Osteocyte (in vitro differentiated cells): ENCODE data around the gene MAMDC4. TPM values are rescaled to one million over a fixed set of nuclear protein-coding genes. Genes with fewer than 3 reads are reported as not detected.

Experiments used
- DNase-seq: peaks from one replicate; pipeline ENCODE4 v3.0.0; 2021; ENCODE audit warnings: mixed read lengths; ENCODE audit not compliant: unreplicated experiment; ENCODE audit errors: extremely low spot score
- H3K27ac Mint-ChIP-seq: one replicate; pipeline ENCODE4 v1.8.0; 2021; ENCODE audit warnings: mild to moderate bottlenecking, mixed read lengths; ENCODE audit not compliant: unreplicated experiment
- H3K27me3 Mint-ChIP-seq: one replicate; pipeline ENCODE4 v1.8.0; 2021; ENCODE audit warnings: mixed read lengths; ENCODE audit not compliant: unreplicated experiment
- H3K36me3 Mint-ChIP-seq: one replicate; pipeline ENCODE4 v1.8.0; 2021; ENCODE audit warnings: mixed read lengths; ENCODE audit not compliant: unreplicated experiment
- H3K4me1 Mint-ChIP-seq: one replicate; pipeline ENCODE4 v1.8.0; 2021; ENCODE audit warnings: mixed read lengths; ENCODE audit not compliant: unreplicated experiment
- H3K4me3 Mint-ChIP-seq: one replicate; pipeline ENCODE4 v1.8.0; 2021; ENCODE audit warnings: mild to moderate bottlenecking, moderate library complexity, mixed read lengths; ENCODE audit not compliant: unreplicated experiment
- H3K9me3 Mint-ChIP-seq: one replicate; pipeline ENCODE4 v1.8.0; 2021; ENCODE audit warnings: mixed read lengths; ENCODE audit not compliant: unreplicated experiment
- CTCF ChIP-seq: fragments of 200-600 bp; sonication (generic); IDR thresholded peaks from 2 replicates; pipeline ENCODE4 v1.5.0; 2021; ENCODE audit warnings: antibody characterized with exemption, mild to moderate bottlenecking, moderate library complexity
- total RNA-seq: library from RNA; stranded (reverse); gene quantifications from 2 replicates; pipeline ENCODE4 v1.2.1, GENCODE V29; 2021

The MAMDC4 gene
- total RNA-seq, 1 donor from 2014 or later: 9.4 TPM

- H3K27me3 Mint-ChIP-seq: no peaks in the 10 kb centered on the region
- peaks cover 20% of the 10 kb centered on the region for H3K4me1 Mint-ChIP-seq
- DNase-seq: no peak
- peak overlapping the region; percentile 78 for H3K4me3 Mint-ChIP-seq
- no peak for TF ChIP-seq CTCF
- peak overlapping the region; percentile 81 for H3K27ac Mint-ChIP-seq
- H3K9me3 Mint-ChIP-seq: no peaks in the 10 kb centered on the region
- no peaks in the 10 kb centered on the region for H3K36me3 Mint-ChIP-seq
These were observed 34.8 kb downstream of the MAMDC4 start for GRCh38 chr9:136886610-136887597.

DNA sequence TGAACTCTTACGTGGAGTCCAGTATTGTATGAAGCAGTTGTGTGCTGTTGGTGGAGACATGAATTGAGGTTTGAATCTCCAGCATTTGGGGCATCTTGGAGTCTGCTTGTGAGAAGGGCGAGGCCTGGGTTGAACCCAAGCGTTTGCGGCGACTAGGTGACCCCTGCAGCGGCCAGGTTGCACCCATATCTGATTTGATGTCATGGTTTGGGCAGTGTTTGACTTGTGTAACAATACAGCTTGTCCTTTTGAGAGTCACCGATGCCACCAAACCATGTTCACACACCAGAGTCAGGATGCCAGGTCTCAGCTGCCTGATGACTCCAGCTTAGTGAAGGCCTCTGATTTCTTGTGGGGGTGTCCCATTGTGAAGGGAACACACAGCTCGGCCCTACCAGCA, 36.3 kb downstream of the MAMDC4 start:
- no peak overlapping the region for H3K27ac Mint-ChIP-seq
- no peak for DNase-seq
- peaks cover 11% of the 10 kb centered on the region for H3K4me1 Mint-ChIP-seq
- no peak overlapping the region for H3K4me3 Mint-ChIP-seq
- H3K9me3 Mint-ChIP-seq: no peaks in the 10 kb centered on the region
- no peak for TF ChIP-seq CTCF
- no peaks in the 10 kb centered on the region for H3K36me3 Mint-ChIP-seq
- H3K27me3 Mint-ChIP-seq: no peaks in the 10 kb centered on the region

DNA sequence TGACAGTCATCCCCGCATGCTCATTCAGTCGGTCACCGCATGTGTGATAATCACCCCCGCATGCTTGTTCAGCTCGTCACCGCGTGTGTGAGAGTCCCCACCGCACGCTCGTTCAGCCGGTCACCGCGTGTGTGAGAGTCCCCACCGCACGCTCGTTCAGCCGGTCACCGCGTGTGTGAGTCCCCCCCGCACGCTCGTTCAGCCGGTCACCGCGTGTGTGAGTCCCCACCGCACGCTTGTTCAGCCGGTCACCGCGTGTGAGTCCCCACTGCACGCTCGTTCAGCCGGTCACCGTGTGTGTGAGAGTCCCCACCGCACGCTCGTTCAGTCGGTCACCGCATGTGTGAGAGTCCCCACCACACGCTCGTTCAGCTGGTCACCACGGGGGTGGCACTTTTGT, 37.7 kb downstream of the MAMDC4 start:
- no peaks in the 10 kb centered on the region for H3K27me3 Mint-ChIP-seq
- H3K4me3 Mint-ChIP-seq: no peak overlapping the region
- H3K27ac Mint-ChIP-seq: no peak overlapping the region
- TF ChIP-seq CTCF: no peak
- DNase-seq: no peak
- no peaks in the 10 kb centered on the region for H3K9me3 Mint-ChIP-seq
- H3K36me3 Mint-ChIP-seq: no peaks in the 10 kb centered on the region
- peaks cover 13% of the 10 kb centered on the region for H3K4me1 Mint-ChIP-seq

DNA sequence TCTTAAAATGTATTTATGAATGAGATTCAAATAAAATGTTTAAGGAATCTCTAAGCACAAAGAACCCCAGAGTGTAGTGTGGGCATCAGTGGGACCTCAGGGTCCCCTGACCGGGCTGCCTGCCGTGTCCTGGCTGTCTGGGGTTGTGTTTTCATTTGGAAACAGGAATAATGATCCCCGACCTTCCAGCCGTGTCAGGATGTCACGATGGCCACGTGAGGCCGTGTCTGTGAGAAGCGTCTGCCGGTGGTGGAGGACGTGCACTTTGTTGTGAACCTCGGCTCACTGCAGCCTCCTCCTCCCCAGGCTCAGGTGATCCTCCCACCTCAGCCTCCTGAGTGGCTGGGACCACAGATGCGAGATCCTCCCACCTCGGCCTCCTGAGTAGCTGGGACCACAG, 38.5 kb downstream of the MAMDC4 start:
- H3K27me3 Mint-ChIP-seq: no peaks in the 10 kb centered on the region
- H3K4me3 Mint-ChIP-seq: no peak overlapping the region
- H3K4me1 Mint-ChIP-seq: peaks cover 10% of the 10 kb centered on the region
- no peaks in the 10 kb centered on the region for H3K36me3 Mint-ChIP-seq
- no peaks in the 10 kb centered on the region for H3K9me3 Mint-ChIP-seq
- no peak for TF ChIP-seq CTCF
- no peak overlapping the region for H3K27ac Mint-ChIP-seq
- DNase-seq: no peak

- no peak for TF ChIP-seq CTCF
- no peak for DNase-seq
- Mint-ChIP-seq H3K9me3 (no peaks in the 10 kb centered on the region), H3K27me3 (no peaks in the 10 kb centered on the region), H3K27ac (no peak overlapping the region), H3K4me3 (no peak overlapping the region), H3K36me3 (peaks cover 9% of the 10 kb centered on the region), H3K4me1 (peaks cover 6% of the 10 kb centered on the region)
These were observed 43.9 kb downstream of the MAMDC4 start for GRCh38 chr9:136896027-136896426.
